Kasumi-1 (cell line): ENCODE data around the gene LRRC8A.
"Not testable (repeated sequence)": the region's sequence is repeated elsewhere in the genome, so short reads cannot be mapped to it uniquely, and the experiment has no call there.

Experiments used
- DNase-seq, 2 experiments: peaks; one replicate each; lab custom pipeline; 2025; lab: John Stamatoyannopoulos, UW

LRRC8A gene

DNA sequence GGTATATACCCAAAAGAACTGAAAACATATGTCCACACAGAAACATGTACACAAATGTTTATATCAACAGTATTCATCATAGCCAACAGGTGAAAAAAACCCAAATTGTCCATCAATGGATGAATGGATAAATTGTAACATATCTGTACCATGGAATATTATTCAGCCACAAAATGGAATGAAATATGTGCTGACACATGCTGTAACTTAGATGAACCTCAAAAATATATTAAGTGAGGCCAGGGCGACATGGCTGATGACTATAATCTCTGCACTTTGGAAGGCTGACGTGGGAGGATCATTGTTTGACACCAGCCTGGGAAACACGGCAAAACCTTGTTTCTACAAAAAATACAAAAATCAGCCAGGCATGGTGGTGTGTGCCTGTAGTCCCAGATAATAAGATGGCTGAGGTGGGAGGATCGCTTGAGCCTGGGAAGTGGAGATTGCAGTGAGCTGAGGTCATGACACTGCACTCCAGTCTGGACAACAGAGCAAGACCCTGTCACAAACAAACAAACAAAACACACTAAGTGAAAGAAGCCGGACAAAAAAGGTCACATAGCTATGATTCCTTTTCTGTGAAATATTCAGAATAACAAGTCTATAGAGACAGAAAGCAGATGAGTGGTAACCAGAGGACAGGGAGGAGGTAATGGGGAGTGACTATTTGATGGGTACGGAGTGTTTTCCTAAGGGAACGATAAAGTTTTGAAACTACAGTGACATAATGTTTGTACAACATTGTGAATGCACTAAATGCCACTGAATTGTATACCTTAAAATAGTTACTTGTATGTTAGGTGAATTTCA is 11.6 kb upstream of the LRRC8A start:
- DNase-seq: no peak

DNA sequence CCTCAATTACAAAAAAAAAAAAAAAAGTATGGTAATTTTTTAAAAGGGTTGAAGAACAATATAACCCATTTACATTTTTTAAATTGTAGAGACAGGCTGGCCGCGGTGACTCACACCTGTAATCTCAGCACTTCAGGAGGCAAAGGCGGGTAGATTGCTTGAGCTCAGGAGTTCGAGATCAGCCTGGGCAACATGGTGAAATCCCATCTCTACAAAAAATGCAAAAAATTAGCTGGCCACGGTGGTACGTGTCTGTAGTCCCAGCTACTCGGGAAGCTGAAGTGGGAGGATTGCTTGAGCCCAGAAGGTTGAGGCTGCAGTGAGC is 11.0 kb upstream of the LRRC8A start:
- DNase-seq: not testable (repeated sequence)

DNA sequence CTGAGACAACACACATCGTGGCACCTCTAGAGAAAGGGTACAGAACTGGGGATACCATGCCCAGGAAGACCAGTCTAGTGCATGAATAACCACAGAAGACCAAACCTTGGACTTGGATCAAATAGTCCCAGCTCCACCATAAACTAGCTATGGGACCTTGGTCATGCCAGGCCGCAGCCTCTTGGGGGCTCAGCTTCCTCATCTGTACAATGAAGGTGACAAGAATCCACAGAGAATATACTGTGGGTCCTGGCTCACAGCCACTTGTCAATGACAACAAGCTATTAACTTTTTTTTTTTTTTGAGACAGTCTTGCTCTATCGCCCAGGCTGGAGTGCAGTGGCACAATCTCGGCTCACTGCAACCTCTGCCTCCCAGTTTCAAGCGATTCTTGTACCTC is 4.1 kb upstream of the LRRC8A start:
- peak; percentile 4 to 34 for DNase-seq

DNA sequence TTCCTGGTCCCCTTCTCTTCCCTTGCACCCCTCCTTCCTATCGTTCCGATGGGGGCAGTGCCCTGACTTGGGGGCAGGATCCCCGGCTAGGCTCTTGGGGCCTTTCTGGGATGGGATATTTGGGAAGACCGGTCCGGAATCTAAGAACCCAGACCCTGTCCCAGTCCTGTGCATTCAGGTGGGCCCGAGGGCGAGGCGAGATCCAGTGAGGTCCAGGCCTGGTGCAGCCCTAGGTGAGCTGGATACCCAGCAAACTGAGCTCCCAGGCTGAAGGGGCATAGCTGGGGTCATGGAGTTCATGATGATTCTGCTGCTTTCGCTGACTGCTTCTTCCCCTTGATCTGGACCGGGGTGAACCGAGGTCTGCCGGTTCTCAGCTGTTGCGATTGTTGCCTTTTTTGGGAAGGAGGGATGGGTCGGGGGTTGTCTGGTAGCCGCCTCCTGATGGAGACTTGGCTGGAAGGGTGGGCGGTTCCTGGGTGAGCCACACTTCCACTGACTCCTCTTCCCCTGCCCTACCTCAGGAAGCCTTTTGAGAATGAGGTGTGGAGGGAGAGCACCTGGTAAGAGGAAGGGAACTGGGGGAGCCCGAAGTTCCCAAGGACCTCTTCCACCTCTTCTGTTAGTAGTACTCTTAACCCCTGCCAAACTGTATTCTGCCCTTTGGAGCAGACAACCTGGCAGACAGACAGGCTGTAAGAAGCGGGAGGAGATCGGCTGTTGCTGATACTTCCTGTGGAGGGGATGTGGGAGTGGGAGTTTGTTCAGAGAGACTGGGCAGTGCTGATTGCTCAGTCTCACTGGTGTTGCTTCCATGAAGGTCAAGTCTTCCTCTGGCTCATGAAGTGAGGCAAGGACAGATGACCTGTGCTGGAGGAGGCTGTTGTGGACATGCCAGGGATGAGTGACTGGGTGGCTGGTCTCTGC is 1.0 kb downstream of the LRRC8A start:
- DNase-seq: peak; percentile 20 to 37

DNA sequence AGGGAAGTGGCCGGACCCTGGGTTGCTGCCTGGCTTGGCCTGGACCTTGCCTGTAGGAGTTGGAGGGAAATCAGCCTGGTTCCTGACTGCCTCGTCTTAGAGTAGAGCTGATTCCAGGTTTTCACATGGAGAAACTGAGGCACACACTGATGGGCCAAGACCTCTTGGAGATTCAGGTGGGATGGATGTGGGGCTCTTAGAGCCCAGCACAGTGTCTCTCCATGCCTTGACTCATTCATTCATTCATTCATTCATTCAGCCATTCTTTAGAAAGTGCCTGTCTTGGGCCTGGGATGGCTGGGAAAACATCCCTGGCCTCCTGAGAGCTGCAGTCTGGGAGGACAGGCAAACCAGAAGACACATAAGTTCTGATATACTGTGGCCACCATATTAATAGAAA is 2.2 kb downstream of the LRRC8A start:
- DNase-seq: no peak

GRCh38 chr9:128885376-128885775 is 3.4 kb downstream of the LRRC8A start:
- DNase-seq: no peak

GRCh38 chr9:128885798-128886197 is 3.9 kb downstream of the LRRC8A start:
- no peak for DNase-seq

GRCh38 chr9:128886211-128886891 is 4.4 kb downstream of the LRRC8A start:
- no peak for DNase-seq

DNA sequence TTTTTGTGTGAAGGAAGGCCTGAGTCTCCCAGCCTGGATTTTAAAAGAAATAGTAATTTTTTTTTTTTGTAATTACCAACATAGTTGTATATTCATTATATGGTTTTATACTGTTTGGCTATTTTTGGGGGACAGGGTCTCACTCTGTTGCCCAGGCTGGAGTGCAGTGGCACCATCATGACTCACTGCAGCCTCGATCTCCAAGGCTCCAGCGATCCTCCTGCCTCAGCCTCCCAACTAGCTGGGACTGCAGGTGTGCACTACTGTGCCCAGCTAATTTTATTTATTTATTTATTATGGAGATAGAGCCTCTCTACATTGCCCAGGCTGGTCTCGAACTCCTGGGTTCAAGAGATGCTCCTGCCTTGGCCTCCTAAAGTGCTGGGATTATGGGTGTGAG is 5.1 kb downstream of the LRRC8A start:
- no peak for DNase-seq

DNA sequence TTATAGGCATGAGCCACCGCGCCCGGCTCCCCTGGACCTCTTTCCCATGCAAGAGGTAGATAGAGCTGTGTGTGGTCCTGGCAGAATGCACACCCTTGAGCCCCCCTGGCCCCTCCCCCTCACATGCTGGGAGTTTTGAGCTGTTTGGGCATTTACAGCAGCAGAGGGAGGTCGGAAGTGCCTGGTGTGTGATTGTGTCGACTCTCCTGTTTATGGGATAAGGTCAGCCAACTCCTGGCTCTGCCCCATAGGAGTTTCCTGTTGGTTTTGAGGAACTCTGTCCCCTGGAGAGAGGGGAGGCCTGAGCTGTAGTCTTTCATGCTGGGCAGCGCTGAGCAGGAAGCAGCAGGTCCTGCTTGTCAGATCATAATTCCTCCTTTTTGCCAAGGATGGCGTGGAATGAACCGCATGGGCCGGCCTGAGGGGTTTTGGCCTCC is 6.0 kb downstream of the LRRC8A start:
- no peak for DNase-seq

GRCh38 chr9:128891321-128892220 is 9.6 kb downstream of the LRRC8A start:
- DNase-seq: no peak

DNA sequence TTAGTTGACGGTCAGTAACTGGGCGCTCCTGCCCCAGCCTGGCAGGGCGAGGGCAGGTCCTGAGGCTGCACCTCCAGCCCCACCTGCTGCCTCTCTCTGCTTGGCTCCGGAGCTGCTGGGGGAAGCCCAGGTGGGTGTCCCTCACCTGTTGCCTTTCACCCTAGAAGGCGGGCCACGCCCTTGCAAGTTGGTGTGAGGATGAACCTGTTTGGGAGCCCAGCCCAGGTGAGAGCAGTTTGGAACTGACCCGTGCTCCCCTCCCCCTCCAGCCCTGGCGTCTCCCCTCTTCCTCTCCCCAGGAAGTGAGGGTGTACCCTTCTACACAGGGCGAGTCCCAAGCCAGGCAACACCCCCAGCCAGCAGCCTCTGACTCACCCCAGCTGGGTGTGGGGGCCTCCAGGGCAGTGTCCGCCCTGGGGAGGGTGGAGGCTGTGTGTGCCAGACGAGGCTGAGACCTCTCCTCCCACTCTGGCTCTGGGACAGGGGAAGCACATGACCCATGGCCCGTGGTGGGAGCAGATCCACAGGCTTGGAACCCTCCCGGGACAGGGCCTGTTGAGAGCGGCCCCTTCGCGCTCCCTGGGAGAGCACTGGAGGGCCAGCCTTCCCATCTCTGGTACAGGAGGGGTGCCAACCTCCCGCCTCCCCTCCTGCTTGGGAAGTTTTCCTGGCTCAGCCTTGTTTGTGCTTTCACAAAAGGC is 10.4 kb downstream of the LRRC8A start:
- peak; percentile 21 to 51 for DNase-seq

DNA sequence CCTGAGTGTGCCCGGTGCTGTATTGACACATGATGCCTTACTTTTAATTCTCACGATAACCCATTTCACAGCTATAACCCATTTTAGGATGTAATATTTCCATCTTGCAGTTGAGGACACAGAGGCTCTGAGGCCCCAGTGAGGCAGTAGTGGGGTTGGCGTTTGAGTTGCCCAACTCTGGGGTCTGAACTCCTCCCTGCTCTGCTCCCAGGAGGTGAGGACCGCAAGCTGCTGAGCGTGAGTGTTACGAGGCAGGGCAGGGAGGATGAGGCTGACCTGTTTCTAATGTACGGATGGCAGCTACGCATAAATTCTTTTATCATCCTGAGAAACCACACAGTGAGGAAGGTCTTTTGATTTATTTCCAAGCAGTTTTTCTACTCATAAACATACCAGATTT is 11.4 kb downstream of the LRRC8A start:
- DNase-seq: no peak

DNA sequence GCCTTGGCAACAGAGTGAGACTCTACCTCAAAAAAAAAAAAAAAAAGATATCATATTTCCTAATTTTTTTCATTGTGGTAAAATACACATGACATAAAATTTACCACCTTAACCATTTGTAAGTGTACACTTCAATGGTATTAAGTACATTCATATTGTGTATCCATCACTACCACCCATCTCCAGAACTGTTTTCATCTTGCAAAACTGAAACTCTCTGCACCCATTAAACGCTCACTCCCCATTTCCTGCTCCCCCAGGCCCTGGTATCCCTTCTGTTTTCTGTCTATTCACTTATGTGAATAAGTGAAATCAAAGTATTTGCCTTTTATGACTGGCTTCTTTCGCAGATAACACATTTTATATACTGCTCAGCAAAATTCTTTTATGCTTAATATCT is 12.8 kb downstream of the LRRC8A start:
- DNase-seq: no peak

DNA sequence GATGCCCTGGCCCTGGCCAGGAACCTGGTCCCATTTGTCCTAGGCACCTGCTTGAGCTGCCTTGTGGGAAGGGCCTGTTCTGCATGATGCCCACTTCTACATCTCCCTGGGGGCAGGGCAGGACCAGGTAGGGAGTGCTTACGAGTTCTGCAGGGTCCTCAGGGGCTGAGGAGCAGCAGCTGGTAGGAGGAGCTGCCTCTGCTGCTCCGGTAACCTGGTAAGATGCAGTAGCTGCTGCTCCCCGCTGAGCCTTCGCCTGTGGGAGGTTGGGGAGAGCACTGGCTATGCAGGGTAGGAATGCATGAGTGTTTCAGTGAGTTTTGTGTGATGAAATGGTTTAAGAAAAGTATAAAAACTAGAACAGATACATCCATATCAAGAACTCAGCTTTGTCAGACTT is 13.6 kb downstream of the LRRC8A start:
- DNase-seq: no peak

DNA sequence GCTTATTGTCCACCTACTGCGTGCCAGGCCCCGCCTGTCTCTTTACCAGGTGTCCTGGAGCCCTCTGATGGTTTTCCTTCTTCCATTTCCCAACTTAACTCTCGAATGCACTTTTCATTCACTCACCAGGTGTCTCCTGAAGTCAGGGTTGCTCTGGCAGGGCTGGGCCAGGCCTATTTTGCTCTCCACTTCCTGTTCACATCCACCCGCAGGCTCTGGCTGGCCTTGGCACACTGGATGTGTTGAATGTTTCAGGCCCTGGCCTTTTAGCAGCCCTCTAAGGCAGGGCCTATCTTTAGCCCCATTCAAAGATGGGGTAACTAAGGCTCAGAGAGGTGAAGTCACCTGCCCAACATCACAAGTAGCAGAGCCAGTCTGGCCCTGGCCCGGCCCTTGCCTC is 16.4 kb downstream of the LRRC8A start:
- no peak for DNase-seq

DNA sequence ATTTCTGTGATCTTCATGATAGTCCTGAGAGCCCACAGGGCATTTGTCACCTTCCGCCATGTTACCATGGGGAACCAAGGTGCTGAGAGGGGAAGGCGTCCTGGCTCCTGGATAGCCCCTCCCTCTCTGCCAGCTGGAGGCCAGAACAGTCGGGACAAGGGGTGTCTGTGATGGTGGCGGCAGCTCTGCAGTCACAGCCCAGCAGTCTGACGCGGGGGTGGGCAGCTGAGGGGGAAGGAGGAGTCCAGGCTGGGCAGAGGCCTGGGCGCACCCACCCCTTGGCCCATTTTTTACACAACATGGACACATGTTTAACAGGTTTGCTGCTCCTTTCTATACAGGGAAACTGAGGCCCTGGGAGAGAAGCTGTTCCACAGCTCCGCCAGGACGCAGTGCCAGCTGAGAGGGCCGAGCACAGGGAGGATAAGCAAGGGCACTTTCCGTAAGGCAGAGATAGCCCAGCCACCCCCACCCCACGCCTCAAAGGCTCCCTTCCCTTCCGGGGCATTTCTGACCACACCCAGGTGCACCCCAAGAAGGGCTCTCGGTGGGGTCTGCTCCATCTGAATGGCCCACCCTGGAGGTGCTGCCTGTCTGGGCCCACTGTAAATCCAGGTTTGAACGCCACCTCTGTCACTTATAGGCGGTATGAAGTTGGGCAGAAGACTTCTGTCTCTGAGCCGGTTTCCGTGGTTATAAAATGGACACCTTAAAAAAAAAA is 17.1 kb downstream of the LRRC8A start:
- DNase-seq: no peak

GRCh38 chr9:128899566-128900322 is 17.8 kb downstream of the LRRC8A start:
- DNase-seq: peak; percentile 51 to 70

GRCh38 chr9:128901379-128901778 is 19.4 kb downstream of the LRRC8A start:
- no peak for DNase-seq
